Mononuclear cell (primary cell): ENCODE data around the gene SLC35E1. TPM values are rescaled to one million over a fixed set of nuclear protein-coding genes. Genes with fewer than 3 reads are reported as not detected.

Source experiments
- H3K27me3 ChIP-seq: 2 replicates; pipeline ENCODE4 v1.6.0; 2011; ENCODE audit warnings: low read length, control low read depth; ENCODE audit not compliant: insufficient read depth
- H3K4me1 ChIP-seq: 2 replicates; pipeline ENCODE4 v1.5.1; 2011; ENCODE audit warnings: mild to moderate bottlenecking, low read length, control low read depth; ENCODE audit not compliant: insufficient read depth
- H3K4me3 ChIP-seq: 2 replicates; pipeline ENCODE4 v1.5.1; 2011; ENCODE audit warnings: mild to moderate bottlenecking, low read length, moderate library complexity
- H3K9me3 ChIP-seq: 2 replicates; pipeline ENCODE4 v1.5.1; 2011; ENCODE audit warnings: low read depth, mild to moderate bottlenecking, control low read depth, low read length
- total RNA-seq: library from RNA; depleted of rRNA; stranded (reverse); fragments of >200 nt; gene quantifications from one replicate; pipeline ENCODE4 v1.2.3, GENCODE V29; 2012

Gene SLC35E1
- total RNA-seq, 1 donor: 38.5 TPM

GRCh38 chr19:16605115-16605514 is 32.9 kb upstream of the SLC35E1 start:
- Histone ChIP-seq H3K4me1 (peaks cover 32% of the 10 kb centered on the region), H3K27me3 (no peaks in the 10 kb centered on the region), H3K4me3 (no peak overlapping the region), H3K9me3 (no peaks in the 10 kb centered on the region)

- Histone ChIP-seq H3K4me3 (no peak overlapping the region), H3K27me3 (no peaks in the 10 kb centered on the region), H3K4me1 (peaks cover 28% of the 10 kb centered on the region), H3K9me3 (no peaks in the 10 kb centered on the region)
Observed at GRCh38 chr19:16604615-16605014, 32.4 kb upstream of the SLC35E1 start.

GRCh38 chr19:16603090-16603489 is 30.9 kb upstream of the SLC35E1 start:
- no peaks in the 10 kb centered on the region for H3K27me3 ChIP-seq
- H3K4me1 ChIP-seq: peaks cover 17% of the 10 kb centered on the region
- H3K9me3 ChIP-seq: no peaks in the 10 kb centered on the region
- no peak overlapping the region for H3K4me3 ChIP-seq

GRCh38 chr19:16601378-16602052 is 29.3 kb upstream of the SLC35E1 start:
- Histone ChIP-seq H3K9me3 (no peaks in the 10 kb centered on the region), H3K27me3 (no peaks in the 10 kb centered on the region), H3K4me3 (no peak overlapping the region), H3K4me1 (peaks cover 8% of the 10 kb centered on the region)

GRCh38 chr19:16600824-16601223 is 28.6 kb upstream of the SLC35E1 start:
- H3K9me3 ChIP-seq: no peaks in the 10 kb centered on the region

GRCh38 chr19:16599655-16600346 is 27.6 kb upstream of the SLC35E1 start:
- H3K4me1 ChIP-seq: peaks cover 23% of the 10 kb centered on the region
- no peaks in the 10 kb centered on the region for H3K27me3 ChIP-seq
- H3K9me3 ChIP-seq: no peaks in the 10 kb centered on the region

More at GRCh38 chr19:16600824-16601223, 28.6 kb upstream of the SLC35E1 start:
- Histone ChIP-seq H3K27me3 (no peaks in the 10 kb centered on the region), H3K4me3 (no peak overlapping the region), H3K4me1 (peaks cover 14% of the 10 kb centered on the region)

GRCh38 chr19:16598848-16599247 is 26.6 kb upstream of the SLC35E1 start:
- Histone ChIP-seq H3K4me1 (peaks cover 25% of the 10 kb centered on the region), H3K4me3 (no peak overlapping the region), H3K9me3 (no peaks in the 10 kb centered on the region), H3K27me3 (no peaks in the 10 kb centered on the region)

More at GRCh38 chr19:16599655-16600346, 27.6 kb upstream of the SLC35E1 start:
- H3K4me3 ChIP-seq: no peak overlapping the region

GRCh38 chr19:16596399-16596798 is 24.2 kb upstream of the SLC35E1 start:
- Histone ChIP-seq H3K4me3 (no peak overlapping the region), H3K9me3 (no peaks in the 10 kb centered on the region), H3K27me3 (no peaks in the 10 kb centered on the region), H3K4me1 (peaks cover 50% of the 10 kb centered on the region)

GRCh38 chr19:16595097-16595496 is 22.9 kb upstream of the SLC35E1 start:
- peaks cover 57% of the 10 kb centered on the region for H3K4me1 ChIP-seq
- H3K9me3 ChIP-seq: no peaks in the 10 kb centered on the region
- H3K4me3 ChIP-seq: no peak overlapping the region
- H3K27me3 ChIP-seq: no peaks in the 10 kb centered on the region

- peaks cover 61% of the 10 kb centered on the region for H3K4me1 ChIP-seq
- H3K4me3 ChIP-seq: no peak overlapping the region
Observed at GRCh38 chr19:16594681-16595091, 22.5 kb upstream of the SLC35E1 start.

GRCh38 chr19:16594131-16594586 is 21.9 kb upstream of the SLC35E1 start:
- H3K4me3 ChIP-seq: no peak overlapping the region
- H3K4me1 ChIP-seq: peaks cover 66% of the 10 kb centered on the region
- no peaks in the 10 kb centered on the region for H3K27me3 ChIP-seq
- H3K9me3 ChIP-seq: no peaks in the 10 kb centered on the region

More at GRCh38 chr19:16594681-16595091, 22.5 kb upstream of the SLC35E1 start:
- H3K27me3 ChIP-seq: no peaks in the 10 kb centered on the region
- no peaks in the 10 kb centered on the region for H3K9me3 ChIP-seq

GRCh38 chr19:16593181-16593580 is 21.0 kb upstream of the SLC35E1 start:
- Histone ChIP-seq H3K27me3 (no peaks in the 10 kb centered on the region), H3K4me1 (peaks cover 76% of the 10 kb centered on the region), H3K4me3 (no peak overlapping the region), H3K9me3 (no peaks in the 10 kb centered on the region)

- H3K4me1 ChIP-seq: peaks cover 88% of the 10 kb centered on the region
- no peaks in the 10 kb centered on the region for H3K27me3 ChIP-seq
- no peaks in the 10 kb centered on the region for H3K9me3 ChIP-seq
- H3K4me3 ChIP-seq: no peak overlapping the region
Observed at GRCh38 chr19:16591803-16592556, 19.8 kb upstream of the SLC35E1 start.

GRCh38 chr19:16590876-16591802 is 18.9 kb upstream of the SLC35E1 start:
- H3K4me3 ChIP-seq: no peak overlapping the region
- no peaks in the 10 kb centered on the region for H3K27me3 ChIP-seq
- H3K4me1 ChIP-seq: peaks cover 92% of the 10 kb centered on the region
- no peaks in the 10 kb centered on the region for H3K9me3 ChIP-seq
